GM23338 (cell line): ENCODE results near the gene MYPOP. TPM values are rescaled to one million over a fixed set of nuclear protein-coding genes. Genes with fewer than 3 reads are reported as not detected.

Experiments
- ATAC-seq: fragments of 200-7000 bp; cut with Tn5 transposase; 3 replicates; pipeline ENCODE4 v1.9.1; 2020
- DNase-seq: peaks from one replicate; pipeline ENCODE4 v3.0.0-alpha.2; 2015; ENCODE audit warnings: low spot score
- H2AFZ ChIP-seq: fragments of 200-600 bp; sonication (generic); 2 replicates; pipeline ENCODE4 v1.8.0; 2016; ENCODE audit warnings: antibody characterized with exemption, mild to moderate bottlenecking, moderate library complexity
- H3F3A ChIP-seq: fragments of 200-600 bp; sonication (generic); replicated peaks from 2 replicates; pipeline ENCODE4 v1.8.0; 2017; ENCODE audit warnings: antibody characterized with exemption, mixed run types, low read depth
- H3K27ac ChIP-seq: fragments of 200-600 bp; sonication (generic); 2 replicates; pipeline ENCODE4 v1.6.1; 2016; ENCODE audit warnings: low read depth
- H3K27me3 ChIP-seq: fragments of 200-600 bp; sonication (generic); 2 replicates; pipeline ENCODE4 v1.8.0; 2016; ENCODE audit warnings: mild to moderate bottlenecking, mixed run types, moderate library complexity; ENCODE audit not compliant: insufficient read depth
- H3K36me3 ChIP-seq: fragments of 200-600 bp; sonication (generic); 2 replicates; pipeline ENCODE4 v1.8.0; 2016; ENCODE audit warnings: mild to moderate bottlenecking; ENCODE audit not compliant: insufficient read depth
- H3K4me1 ChIP-seq: fragments of 200-600 bp; sonication (generic); 2 replicates; pipeline ENCODE4 v1.8.0; 2016; ENCODE audit warnings: mild to moderate bottlenecking, moderate library complexity; ENCODE audit not compliant: insufficient read depth
- H3K4me2 ChIP-seq: fragments of 200-600 bp; sonication (generic); 2 replicates; pipeline ENCODE4 v1.7.1; 2017; ENCODE audit warnings: mixed run types
- H3K4me3 ChIP-seq: fragments of 200-600 bp; sonication (generic); 2 replicates; pipeline ENCODE4 v1.6.1; 2016; ENCODE audit warnings: mixed run types
- H3K79me2 ChIP-seq: fragments of 200-600 bp; sonication (generic); replicated peaks from 2 replicates; pipeline ENCODE4 v1.8.0; 2017; ENCODE audit warnings: mild to moderate bottlenecking; ENCODE audit not compliant: insufficient read depth
- H3K9me2 ChIP-seq: fragments of 200-600 bp; sonication (generic); 2 replicates; pipeline ENCODE4 v1.8.0; 2017; ENCODE audit not compliant: insufficient read depth
- H4K20me1 ChIP-seq: fragments of 200-600 bp; sonication (generic); replicated peaks from 2 replicates; pipeline ENCODE4 v1.8.0; 2017; ENCODE audit warnings: mild to moderate bottlenecking; ENCODE audit not compliant: insufficient read depth
- H3K27ac Mint-ChIP-seq: 2 replicates; pipeline ENCODE4 v1.8.0; 2020; ENCODE audit warnings: inconsistent platforms, mild to moderate bottlenecking, moderate library complexity, mixed read lengths
- H3K27me3 Mint-ChIP-seq: 3 replicates; pipeline ENCODE4 v1.8.0; 2022; ENCODE audit warnings: low read depth, mild to moderate bottlenecking, moderate library complexity, mixed read lengths, inconsistent platforms; ENCODE audit not compliant: insufficient read depth, poor library complexity
- H3K36me3 Mint-ChIP-seq: 3 replicates; pipeline ENCODE4 v1.8.0; 2021; ENCODE audit warnings: low read depth, mild to moderate bottlenecking, inconsistent platforms, moderate library complexity, mixed read lengths
- H3K4me1 Mint-ChIP-seq: 3 replicates; pipeline ENCODE4 v1.8.0; 2020; ENCODE audit warnings: mild to moderate bottlenecking, inconsistent platforms, mixed read lengths
- H3K4me3 Mint-ChIP-seq: 3 replicates; pipeline ENCODE4 v1.8.0; 2021; ENCODE audit warnings: moderate library complexity, mild to moderate bottlenecking, inconsistent platforms, mixed read lengths
- H3K9me3 Mint-ChIP-seq: 3 replicates; pipeline ENCODE4 v1.8.0; 2020; ENCODE audit warnings: moderate library complexity, mild to moderate bottlenecking, inconsistent platforms, mixed read lengths
- CREB1 ChIP-seq: fragments of 250-450 bp; sonication (Bioruptor Pico); IDR thresholded peaks from 2 replicates; pipeline ENCODE4 v1.5.0; 2020; ENCODE audit warnings: low read depth, mild to moderate bottlenecking, moderate library complexity
- EZH2 ChIP-seq: fragments of 200-600 bp; sonication (generic); IDR thresholded peaks from one replicate; pipeline ENCODE4 v1.8.0; 2017; ENCODE audit warnings: antibody characterized with exemption, mild to moderate bottlenecking, low read depth; ENCODE audit not compliant: unreplicated experiment
- EZH2phosphoT487 ChIP-seq: fragments of 200-600 bp; sonication (generic); IDR thresholded peaks from one replicate; pipeline ENCODE4 v1.8.1; 2018; ENCODE audit warnings: antibody characterized with exemption; ENCODE audit not compliant: unreplicated experiment
- JUNB ChIP-seq: IDR thresholded peaks from one replicate; pipeline ENCODE4 v1.6.1; 2016; ENCODE audit warnings: antibody characterized with exemption; ENCODE audit not compliant: unreplicated experiment
- NANOG ChIP-seq: IDR thresholded peaks from 2 replicates; pipeline ENCODE4 v1.6.1; 2016; ENCODE audit warnings: antibody characterized with exemption, borderline replicate concordance
- POLR2AphosphoS5 ChIP-seq: IDR thresholded peaks from 2 replicates; pipeline ENCODE4 v1.6.1; 2016; ENCODE audit warnings: antibody characterized with exemption, low read depth
- STAT1 ChIP-seq: IDR thresholded peaks from one replicate; pipeline ENCODE4 v1.6.1; 2016; ENCODE audit warnings: antibody characterized with exemption; ENCODE audit not compliant: unreplicated experiment
- ZNF114 ChIP-seq: fragments of 250-450 bp; sonication (Bioruptor Pico); IDR thresholded peaks from 2 replicates; pipeline ENCODE4 v1.5.0; 2020; ENCODE audit warnings: mild to moderate bottlenecking, moderate library complexity
- ZNF331 ChIP-seq: fragments of 250-450 bp; sonication (Bioruptor Pico); IDR thresholded peaks from 2 replicates; pipeline ENCODE4 v1.5.0; 2020; ENCODE audit warnings: low read depth, mild to moderate bottlenecking, moderate library complexity
- polyA plus RNA-seq: library from polyadenylated mRNA; unstranded; fragments of >200 nt; fragmentation: Nextera tagmentation; extraction: Ambion mirVana; gene quantifications from 2 replicates; pipeline ENCODE4 v1.2.1, GENCODE V29; 2016
- total RNA-seq: library from RNA; depleted of rRNA; stranded (reverse); fragments of >200 nt; shearing (Covaris generic); gene quantifications from 2 replicates; pipeline ENCODE4 v1.2.3, GENCODE V29; 2014
- TF ChIP-seq, protein P1 (sequence below): fragments of 250-450 bp; sonication (Bioruptor Pico); IDR thresholded peaks from 2 replicates; pipeline ENCODE4 v1.5.0; 2020; ENCODE audit warnings: mild to moderate bottlenecking, moderate library complexity
- TF ChIP-seq, protein P2 (sequence below): IDR thresholded peaks from 2 replicates; pipeline ENCODE4 v1.6.1; 2016; ENCODE audit warnings: antibody characterized with exemption
- TF ChIP-seq, protein P3 (sequence below), 2 experiments: fragments of 200-600 bp in 1 of 2; sonication (generic) in 1 of 2; conservative IDR thresholded peaks; 2 replicates each; pipeline versions ENCODE4 v1.5.1 to v1.6.1; 2016 to 2017; ENCODE audit warnings: antibody characterized with exemption in 2 of 2, low read depth in 2 of 2, mild to moderate bottlenecking in 2 of 2, moderate library complexity in 1 of 2

The MYPOP gene
- total and polyA plus RNA-seq, 2 experiments from 2014 or later = 3.0 to 6.9 TPM

DNA sequence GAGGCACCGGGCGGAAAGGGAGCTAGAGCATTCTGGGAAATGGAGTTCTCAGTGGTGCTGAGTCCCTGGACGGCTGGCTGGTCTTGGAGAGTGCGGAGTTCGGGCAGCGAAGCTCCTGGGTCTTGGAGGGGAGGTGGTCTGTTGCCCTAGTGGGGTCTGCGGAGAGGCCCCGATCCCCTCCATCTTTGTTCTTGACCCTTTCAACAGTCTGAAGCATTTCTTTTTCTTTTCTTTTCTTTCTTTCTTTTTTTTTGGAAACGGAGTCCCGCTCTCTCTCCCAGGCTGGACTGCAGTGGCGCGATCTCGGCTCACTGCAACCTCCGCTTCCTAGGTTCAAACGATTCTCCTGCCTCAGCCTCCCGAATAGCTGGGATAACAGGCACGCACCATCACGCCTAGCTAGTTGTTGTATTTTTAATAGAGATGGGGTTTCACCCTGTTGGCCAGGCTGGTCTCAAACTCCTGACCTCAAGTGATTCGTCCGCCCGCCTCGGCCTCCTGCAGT lies 39.0 kb downstream of the MYPOP start:
- Mint-ChIP-seq H3K4me1 (peaks cover 36% of the 10 kb centered on the region), H3K27me3 (peaks cover 30% of the 10 kb centered on the region), H3K36me3 (peaks cover 24% of the 10 kb centered on the region), H3K9me3 (no peaks in the 10 kb centered on the region), H3K4me3 (peak overlapping the region; percentile 95), H3K27ac (no peak overlapping the region; the same call in 1 of the 2 replicates)
- Histone ChIP-seq H3K9me2 (no peaks in the 10 kb centered on the region), H3K4me1 (peaks cover 29% of the 10 kb centered on the region), H3K79me2 (peaks cover 76% of the 10 kb centered on the region), H3K4me3 (peak overlapping the region; percentile 63), H3K27me3 (no peaks in the 10 kb centered on the region), H3F3A (0 out of 2 replicates have a peak, but pooled peaks cover 9% of the 10 kb centered on the region), H3K27ac (no peak overlapping the region), H3K36me3 (peaks cover 9% of the 10 kb centered on the region; the same call in 1 of the 2 replicates), H3K4me2 (peak overlapping the region; percentile 96), H4K20me1 (peaks cover 13% of the 10 kb centered on the region; the same call in 1 of the 2 replicates), H2AFZ (peak overlapping the region; percentile 81)
- no peak for ATAC-seq
- no peak for DNase-seq
- TF ChIP-seq POLR2AphosphoS5 (peak; percentile 32; the same call in 1 of the 2 replicates), EZH2 (no peak)

DNA sequence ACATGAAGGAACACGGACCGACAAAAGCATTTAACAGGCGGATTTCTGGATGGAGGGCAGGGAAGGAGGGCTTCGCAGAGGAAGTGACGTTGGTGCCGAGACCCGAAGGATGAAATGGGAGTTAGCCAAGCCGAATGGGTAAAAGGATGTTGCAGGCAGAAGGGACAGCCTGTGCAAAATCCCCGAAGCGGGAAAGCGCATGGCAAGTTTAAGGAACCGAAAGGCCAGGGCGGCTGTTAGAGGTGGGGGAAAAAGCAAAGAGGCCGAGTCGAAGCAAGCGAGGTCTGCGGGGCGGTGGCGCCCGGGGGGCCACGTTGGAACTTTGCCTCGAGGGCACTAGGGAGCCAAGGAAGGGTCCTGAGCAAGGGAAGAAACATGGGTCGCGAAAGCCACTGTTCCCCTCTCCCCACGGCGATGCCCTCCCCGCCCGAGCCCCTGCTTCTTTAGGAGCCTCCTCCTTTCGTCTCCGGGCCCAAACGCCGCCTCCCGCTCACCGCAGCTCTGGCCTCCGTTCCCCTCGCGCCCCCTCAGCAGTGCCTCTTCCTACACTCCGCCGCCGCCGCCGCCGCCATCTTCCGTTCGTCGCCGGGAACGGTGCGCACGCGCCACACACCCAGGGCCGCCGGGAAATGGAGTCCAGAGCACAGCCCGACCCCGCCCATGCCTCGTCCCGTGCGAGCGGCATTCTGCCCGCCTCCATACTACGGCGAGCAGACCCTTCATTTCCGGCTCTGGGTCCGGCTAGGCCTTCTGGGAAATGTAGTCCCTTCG lies 39.7 kb downstream of the MYPOP start, which contains the start of gene SYMPK:
SYMPK (minus strand) TSS at position 584 of the 771 bp plus-strand sequence. CDS start 8,652 bp downstream, outside the sequence.
- Histone ChIP-seq H3K4me1 (peaks cover 29% of the 10 kb centered on the region), H3K79me2 (peaks cover 77% of the 10 kb centered on the region), H3K27ac (peak within 1 kb of the TSS; percentile 93), H3K4me2 (peak within 1 kb of the TSS; percentile 96), H3F3A (0 out of 2 replicates have a peak, but pooled peaks cover 9% of the 10 kb centered on the region), H3K9me2 (no peaks in the 10 kb centered on the region), H2AFZ (peak within 1 kb of the TSS; percentile 81), H3K4me3 (peak within 1 kb of the TSS; percentile 63), H3K36me3 (peaks cover 9% of the 10 kb centered on the region; the same call in 1 of the 2 replicates), H4K20me1 (peaks cover 19% of the 10 kb centered on the region; the same call in 1 of the 2 replicates), H3K27me3 (no peaks in the 10 kb centered on the region)
- no peaks in the 10 kb centered on the region for H3K9me3 Mint-ChIP-seq
- peak within 1 kb of the TSS; percentile 95 for H3K4me3 Mint-ChIP-seq
- peaks cover 30% of the 10 kb centered on the region for H3K36me3 Mint-ChIP-seq
- peak; percentile 99 for DNase-seq
- peaks cover 33% of the 10 kb centered on the region for H3K4me1 Mint-ChIP-seq
- peak; percentile 86 for ATAC-seq
- peaks cover 32% of the 10 kb centered on the region for H3K27me3 Mint-ChIP-seq
- H3K27ac Mint-ChIP-seq = peak within 1 kb of the TSS; percentile 99
- TF ChIP-seq JUNB (no peak), ZNF114 (CRISPR knock-in tag) (no peak), EZH2phosphoT487 (no peak), CREB1 (CRISPR knock-in tag) (peak; percentile 82), EZH2 (no peak), NANOG (no peak), ZNF331 (no peak), STAT1 (no peak)
- TF ChIP-seq, protein P1, sequence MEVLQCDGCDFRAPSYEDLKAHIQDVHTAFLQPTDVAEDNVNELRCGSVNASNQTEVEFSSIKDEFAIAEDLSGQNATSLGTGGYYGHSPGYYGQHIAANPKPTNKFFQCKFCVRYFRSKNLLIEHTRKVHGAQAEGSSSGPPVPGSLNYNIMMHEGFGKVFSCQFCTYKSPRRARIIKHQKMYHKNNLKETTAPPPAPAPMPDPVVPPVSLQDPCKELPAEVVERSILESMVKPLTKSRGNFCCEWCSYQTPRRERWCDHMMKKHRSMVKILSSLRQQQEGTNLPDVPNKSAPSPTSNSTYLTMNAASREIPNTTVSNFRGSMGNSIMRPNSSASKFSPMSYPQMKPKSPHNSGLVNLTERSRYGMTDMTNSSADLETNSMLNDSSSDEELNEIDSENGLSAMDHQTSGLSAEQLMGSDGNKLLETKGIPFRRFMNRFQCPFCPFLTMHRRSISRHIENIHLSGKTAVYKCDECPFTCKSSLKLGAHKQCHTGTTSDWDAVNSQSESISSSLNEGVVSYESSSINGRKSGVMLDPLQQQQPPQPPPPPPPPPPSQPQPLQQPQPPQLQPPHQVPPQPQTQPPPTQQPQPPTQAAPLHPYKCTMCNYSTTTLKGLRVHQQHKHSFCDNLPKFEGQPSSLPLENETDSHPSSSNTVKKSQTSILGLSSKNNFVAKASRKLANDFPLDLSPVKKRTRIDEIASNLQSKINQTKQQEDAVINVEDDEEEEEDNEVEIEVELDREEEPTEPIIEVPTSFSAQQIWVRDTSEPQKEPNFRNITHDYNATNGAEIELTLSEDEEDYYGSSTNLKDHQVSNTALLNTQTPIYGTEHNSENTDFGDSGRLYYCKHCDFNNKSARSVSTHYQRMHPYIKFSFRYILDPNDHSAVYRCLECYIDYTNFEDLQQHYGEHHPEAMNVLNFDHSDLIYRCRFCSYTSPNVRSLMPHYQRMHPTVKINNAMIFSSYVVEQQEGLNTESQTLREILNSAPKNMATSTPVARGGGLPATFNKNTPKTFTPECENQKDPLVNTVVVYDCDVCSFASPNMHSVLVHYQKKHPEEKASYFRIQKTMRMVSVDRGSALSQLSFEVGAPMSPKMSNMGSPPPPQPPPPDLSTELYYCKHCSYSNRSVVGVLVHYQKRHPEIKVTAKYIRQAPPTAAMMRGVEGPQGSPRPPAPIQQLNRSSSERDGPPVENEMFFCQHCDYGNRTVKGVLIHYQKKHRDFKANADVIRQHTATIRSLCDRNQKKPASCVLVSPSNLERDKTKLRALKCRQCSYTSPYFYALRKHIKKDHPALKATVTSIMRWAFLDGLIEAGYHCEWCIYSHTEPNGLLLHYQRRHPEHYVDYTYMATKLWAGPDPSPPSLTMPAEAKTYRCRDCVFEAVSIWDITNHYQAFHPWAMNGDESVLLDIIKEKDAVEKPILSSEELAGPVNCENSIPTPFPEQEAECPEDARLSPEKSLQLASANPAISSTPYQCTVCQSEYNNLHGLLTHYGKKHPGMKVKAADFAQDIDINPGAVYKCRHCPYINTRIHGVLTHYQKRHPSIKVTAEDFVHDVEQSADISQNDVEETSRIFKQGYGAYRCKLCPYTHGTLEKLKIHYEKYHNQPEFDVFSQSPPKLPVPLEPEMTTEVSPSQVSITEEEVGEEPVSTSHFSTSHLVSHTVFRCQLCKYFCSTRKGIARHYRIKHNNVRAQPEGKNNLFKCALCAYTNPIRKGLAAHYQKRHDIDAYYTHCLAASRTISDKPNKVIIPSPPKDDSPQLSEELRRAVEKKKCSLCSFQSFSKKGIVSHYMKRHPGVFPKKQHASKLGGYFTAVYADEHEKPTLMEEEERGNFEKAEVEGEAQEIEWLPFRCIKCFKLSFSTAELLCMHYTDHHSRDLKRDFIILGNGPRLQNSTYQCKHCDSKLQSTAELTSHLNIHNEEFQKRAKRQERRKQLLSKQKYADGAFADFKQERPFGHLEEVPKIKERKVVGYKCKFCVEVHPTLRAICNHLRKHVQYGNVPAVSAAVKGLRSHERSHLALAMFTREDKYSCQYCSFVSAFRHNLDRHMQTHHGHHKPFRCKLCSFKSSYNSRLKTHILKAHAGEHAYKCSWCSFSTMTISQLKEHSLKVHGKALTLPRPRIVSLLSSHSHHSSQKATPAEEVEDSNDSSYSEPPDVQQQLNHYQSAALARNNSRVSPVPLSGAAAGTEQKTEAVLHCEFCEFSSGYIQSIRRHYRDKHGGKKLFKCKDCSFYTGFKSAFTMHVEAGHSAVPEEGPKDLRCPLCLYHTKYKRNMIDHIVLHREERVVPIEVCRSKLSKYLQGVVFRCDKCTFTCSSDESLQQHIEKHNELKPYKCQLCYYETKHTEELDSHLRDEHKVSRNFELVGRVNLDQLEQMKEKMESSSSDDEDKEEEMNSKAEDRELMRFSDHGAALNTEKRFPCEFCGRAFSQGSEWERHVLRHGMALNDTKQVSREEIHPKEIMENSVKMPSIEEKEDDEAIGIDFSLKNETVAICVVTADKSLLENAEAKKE (CRISPR knock-in tag) = no peak
- TF ChIP-seq, protein P2, sequence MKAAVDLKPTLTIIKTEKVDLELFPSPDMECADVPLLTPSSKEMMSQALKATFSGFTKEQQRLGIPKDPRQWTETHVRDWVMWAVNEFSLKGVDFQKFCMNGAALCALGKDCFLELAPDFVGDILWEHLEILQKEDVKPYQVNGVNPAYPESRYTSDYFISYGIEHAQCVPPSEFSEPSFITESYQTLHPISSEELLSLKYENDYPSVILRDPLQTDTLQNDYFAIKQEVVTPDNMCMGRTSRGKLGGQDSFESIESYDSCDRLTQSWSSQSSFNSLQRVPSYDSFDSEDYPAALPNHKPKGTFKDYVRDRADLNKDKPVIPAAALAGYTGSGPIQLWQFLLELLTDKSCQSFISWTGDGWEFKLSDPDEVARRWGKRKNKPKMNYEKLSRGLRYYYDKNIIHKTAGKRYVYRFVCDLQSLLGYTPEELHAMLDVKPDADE = peak; percentile 100
- TF ChIP-seq, protein P3, sequence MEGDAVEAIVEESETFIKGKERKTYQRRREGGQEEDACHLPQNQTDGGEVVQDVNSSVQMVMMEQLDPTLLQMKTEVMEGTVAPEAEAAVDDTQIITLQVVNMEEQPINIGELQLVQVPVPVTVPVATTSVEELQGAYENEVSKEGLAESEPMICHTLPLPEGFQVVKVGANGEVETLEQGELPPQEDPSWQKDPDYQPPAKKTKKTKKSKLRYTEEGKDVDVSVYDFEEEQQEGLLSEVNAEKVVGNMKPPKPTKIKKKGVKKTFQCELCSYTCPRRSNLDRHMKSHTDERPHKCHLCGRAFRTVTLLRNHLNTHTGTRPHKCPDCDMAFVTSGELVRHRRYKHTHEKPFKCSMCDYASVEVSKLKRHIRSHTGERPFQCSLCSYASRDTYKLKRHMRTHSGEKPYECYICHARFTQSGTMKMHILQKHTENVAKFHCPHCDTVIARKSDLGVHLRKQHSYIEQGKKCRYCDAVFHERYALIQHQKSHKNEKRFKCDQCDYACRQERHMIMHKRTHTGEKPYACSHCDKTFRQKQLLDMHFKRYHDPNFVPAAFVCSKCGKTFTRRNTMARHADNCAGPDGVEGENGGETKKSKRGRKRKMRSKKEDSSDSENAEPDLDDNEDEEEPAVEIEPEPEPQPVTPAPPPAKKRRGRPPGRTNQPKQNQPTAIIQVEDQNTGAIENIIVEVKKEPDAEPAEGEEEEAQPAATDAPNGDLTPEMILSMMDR (conservative IDR thresholded peaks at IDR 0.05; ENCODE audit: low read depth in 2 of 2) = no peak
